NCI-H345 treated with DMSO at 0.1 percent for 48 hours (cell line): ENCODE results near the gene HMGCL.

ENCODE experiments used
- DNase-seq: peaks from one replicate; lab custom pipeline; 2025; ENCODE audit not compliant: unreplicated experiment; lab: John Stamatoyannopoulos, UW

The HMGCL gene

DNA sequence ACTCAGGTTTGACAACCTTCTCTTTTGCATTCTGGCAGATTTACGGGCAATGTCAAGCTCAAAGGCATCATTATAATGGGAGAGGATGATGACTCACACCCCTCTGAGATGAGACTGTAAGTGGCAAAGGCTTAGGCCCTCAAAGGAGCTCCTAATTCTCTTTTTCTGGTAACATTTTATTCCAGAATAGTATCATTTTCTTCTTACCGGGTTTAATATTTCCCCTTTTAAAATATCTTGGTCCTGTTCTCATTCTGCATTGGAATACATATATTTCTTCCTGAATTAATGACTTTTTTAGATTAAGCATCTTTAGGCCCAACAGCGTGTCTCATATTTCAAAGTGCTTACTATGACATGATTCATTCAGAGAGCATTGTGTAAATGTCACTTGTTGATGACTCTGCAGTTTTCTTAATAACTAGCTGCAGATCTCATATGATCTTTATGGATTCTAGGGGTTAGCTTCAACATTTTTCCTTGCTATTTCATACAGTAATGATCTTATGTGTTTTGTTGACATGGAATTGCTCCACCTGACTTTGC, 45.3 kb downstream of the HMGCL start:
- DNase-seq, result no peak

DNA sequence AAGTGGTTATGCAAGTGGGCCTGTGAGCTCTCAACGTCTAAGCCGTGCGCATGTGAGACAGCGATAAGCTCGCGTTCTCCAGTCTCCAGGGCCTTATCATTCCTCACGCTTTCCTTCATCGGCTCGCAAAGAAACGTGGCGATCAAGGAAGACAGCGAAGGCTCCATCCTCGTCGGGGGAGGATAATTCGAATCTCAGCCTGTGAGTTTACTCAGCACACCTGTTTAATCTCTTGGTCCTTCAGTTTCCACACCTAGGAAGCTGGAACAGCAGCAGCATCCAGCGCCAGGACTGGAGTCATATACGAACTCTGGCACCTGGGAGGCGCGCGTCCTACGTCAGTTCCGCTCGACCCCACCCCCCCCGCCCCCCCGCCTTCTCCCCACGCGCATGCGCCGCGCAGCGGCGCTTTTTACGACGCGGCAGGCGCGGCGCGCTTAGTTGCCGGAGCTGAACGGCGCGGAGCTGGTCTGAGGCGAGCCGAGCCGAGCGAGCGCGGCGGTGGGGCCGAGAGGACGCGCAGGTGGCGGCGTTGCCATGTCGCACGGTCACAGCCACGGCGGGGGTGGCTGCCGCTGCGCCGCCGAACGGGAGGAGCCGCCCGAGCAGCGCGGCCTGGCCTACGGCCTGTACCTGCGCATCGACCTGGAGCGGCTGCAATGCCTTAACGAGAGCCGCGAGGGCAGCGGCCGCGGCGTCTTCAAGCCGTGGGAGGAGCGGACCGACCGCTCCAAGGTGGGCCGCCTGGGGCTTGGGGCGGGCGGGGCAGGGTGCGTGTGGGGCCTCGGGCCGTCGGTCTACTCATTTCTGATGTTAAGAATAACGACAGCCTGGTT, 47.0 kb downstream of the HMGCL start, which contains the start of gene PITHD1:
Gene PITHD1 (plus strand): TSS at position 440 of the 836 bp plus-strand sequence. CDS start 98 bp downstream, at position 538.
- DNase-seq, result peak; percentile 62

DNA sequence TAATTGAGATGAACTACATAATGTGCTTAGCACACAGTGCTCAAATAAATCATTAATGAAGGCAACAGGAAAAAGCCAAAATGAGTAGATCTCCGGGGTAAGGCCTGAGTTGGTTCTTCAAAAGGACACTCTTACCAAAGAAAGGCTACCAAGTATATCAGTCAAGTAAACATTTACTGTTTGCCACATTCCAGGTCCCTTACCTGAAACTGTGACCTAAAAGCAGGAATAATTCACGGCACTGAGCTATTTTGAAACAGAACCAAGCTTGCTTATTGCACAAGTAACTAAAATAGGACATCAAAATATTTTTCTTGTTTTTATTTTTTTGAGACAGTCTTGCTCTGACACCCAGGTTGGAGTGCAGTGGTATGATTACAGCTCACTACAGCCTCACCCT, 49.0 kb downstream of the HMGCL start:
- no peak for DNase-seq

- no peak for DNase-seq
Observed at GRCh38 chr1:23774174-23774880, 50.9 kb downstream of the HMGCL start.

DNA sequence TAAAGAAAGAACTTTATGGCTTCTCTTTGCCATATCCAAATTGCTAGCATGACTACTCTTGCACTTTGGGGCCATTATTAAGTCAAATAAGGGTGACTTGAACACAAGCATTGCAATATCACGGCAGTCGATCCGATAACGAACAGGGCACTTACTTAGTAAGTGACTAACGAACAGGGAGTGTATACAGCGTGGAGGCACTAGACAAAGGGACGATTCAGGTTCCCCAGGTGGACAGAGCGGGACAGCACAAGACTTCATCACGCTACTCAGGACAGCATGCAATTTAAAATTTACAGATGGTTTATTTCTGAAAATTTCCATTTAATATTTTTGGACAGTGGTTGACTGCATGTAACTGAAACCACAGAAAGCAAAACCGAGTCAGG, 52.4 kb downstream of the HMGCL start:
- no peak for DNase-seq

DNA sequence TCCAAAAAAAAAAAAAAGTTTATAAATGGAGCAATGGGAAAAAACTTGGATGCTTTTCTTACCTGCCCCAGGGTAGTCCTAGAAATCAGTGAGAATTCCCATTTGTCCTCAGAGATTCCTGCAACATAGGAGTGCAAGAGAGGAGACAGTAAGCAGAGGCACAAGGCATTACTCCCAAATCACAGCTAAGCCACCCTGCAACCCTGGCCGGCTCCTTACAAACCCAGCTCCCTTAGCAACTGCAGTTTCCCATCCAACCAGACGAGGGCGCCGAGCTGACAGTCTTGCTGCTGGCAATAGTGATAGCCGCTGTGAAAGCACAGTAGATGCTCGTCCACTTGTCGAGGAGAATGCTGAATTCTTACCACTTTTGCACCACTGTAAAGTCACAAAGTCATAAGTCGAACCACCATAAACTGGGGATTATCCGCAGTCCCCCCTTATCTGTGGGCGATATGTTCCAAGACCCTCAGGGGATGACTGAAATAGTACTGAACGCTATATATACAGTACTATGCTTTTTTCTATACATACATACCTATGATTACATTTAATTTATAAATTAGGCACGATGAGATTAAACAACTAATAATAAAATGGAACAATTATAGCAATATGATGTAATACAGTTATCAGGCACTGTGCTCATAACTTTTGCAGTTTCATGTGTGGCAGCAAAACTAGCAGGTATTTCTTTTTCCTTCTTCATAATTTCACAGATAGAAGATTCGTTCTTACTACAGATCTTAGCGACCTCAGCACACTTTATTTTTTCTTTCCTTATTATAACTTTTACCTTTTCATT, 53.0 kb downstream of the HMGCL start:
- peak; percentile 27 for DNase-seq

DNA sequence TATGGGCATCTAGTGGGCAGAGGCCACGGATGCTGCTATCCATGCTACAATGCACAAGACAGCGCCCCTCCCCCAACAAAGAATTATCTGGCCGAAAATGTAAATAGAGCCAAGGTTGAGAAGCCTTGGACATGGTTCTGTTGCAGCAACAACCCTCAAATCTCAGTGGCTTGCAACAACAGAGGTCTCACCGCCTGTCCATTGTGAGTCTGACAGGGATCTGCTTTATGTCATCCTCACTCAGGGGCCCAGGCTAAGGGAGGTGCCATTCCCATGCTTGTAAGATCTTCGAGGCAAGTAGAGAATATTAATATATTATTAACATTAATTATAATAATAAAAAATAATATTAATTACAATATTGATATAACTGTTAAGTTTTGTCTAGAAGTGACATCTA, 56.5 kb downstream of the HMGCL start:
- no peak for DNase-seq

GRCh38 chr1:23763041-23763577, 62.1 kb downstream of the HMGCL start:
- no peak for DNase-seq

DNA sequence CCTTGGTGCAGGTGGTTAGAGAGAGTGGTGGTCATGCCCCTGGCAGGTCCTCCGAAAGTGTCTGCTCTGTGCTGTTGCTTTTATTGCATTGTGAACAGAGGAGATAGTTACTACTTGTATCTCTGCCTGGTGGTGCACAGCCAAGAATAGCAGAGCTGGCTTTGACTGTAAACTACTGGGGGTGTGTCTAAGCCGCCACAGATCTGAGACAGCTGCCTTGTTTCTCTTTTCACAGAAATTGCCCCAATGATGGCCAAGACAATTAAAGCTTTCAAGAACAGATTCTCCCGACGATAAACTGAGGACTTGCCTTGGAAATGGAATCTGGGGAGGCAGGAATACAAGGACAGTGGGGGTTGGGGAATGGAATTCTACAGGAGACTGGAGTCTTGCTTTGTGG, 66.0 kb downstream of the HMGCL start:
- DNase-seq, result no peak

DNA sequence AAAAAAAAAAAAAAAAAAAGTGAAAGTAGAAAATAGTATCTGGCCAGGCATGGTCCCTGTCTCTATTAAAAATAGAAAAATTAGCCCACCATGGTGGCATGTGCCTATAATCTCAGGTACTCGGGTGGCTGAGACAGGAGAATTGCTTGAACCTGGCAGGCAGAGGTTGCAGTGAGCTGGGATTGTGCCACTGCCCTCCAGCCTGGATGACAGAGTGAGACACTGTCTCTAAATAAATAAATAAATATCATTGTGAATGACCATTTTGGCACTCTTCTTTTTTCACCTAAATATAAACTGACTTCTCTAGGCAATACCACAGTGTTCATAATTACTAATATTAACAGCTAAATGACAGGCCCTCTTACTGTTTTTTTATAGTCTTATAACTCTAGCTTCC, 67.4 kb downstream of the HMGCL start:
- no peak for DNase-seq

- no peak for DNase-seq
Observed at GRCh38 chr1:23756676-23757075, 68.6 kb downstream of the HMGCL start.

DNA sequence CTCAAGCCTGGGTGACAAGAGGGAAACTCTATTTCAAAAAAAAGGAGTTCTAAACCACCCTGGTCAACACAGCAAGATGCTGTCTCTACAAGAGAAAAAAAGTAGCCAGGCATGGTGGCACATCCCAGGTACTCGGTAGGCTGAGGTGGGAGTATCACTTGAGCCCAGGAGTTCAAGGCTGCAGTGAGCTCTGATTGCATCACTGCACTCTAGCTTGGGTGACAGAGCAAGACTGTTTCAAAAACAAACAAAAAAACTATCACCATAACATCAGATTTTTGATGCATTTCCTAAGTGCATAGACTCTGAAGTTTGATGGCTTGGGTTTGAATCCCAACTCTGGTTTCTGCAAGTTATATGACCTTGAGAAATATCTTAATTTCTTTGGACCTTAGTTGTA, 72.3 kb downstream of the HMGCL start:
- no peak for DNase-seq
